ENCODE measurements around the gene ULK2.
A peak's percentile ranks its signal among the peaks of the same experiment; 100 is the strongest.

ULK2 gene

GRCh38 chr17:19730843-19731242, 136.9 kb downstream of the ULK2 start (continued):
- no peak for TF ChIP-seq TSHZ2 (CRISPR knock-in tag; IDR thresholded peaks at IDR 0.05)
- TF ChIP-seq CSDC2 (CRISPR knock-in tag; IDR thresholded peaks at IDR 0.05): no peak

GRCh38 chr17:19729900-19730299, 137.8 kb downstream of the ULK2 start:
- ATAC-seq: no peak
- no peak for TF ChIP-seq ZFP3 (CRISPR knock-in tag; IDR thresholded peaks at IDR 0.05)
- no peak for TF ChIP-seq SNAI2 (CRISPR knock-in tag; IDR thresholded peaks at IDR 0.05)
- no peak for TF ChIP-seq CREB5 (CRISPR knock-in tag; IDR thresholded peaks at IDR 0.05; ENCODE audit: low read depth)
- no peak for TF ChIP-seq POU6F1 (CRISPR knock-in tag; IDR thresholded peaks at IDR 0.05; ENCODE audit: borderline replicate concordance, low read depth)
- TF ChIP-seq BACH2 (CRISPR knock-in tag; IDR thresholded peaks at IDR 0.05; ENCODE audit: borderline replicate concordance): no peak
- no peak for TF ChIP-seq PATZ1 (CRISPR knock-in tag; IDR thresholded peaks at IDR 0.05; ENCODE audit: borderline replicate concordance)
- no peak for TF ChIP-seq OSR1 (CRISPR knock-in tag; IDR thresholded peaks at IDR 0.05)
- TF ChIP-seq ZNF70 (CRISPR knock-in tag; IDR thresholded peaks at IDR 0.05): no peak
- no peak for TF ChIP-seq ARNTL (CRISPR knock-in tag; IDR thresholded peaks at IDR 0.05; ENCODE audit: borderline replicate concordance, low read depth)
- no peak for TF ChIP-seq PPARA (CRISPR knock-in tag; IDR thresholded peaks at IDR 0.05; ENCODE audit: borderline replicate concordance)
- no peak for TF ChIP-seq ZFP30 (CRISPR knock-in tag; IDR thresholded peaks at IDR 0.05)
- no peak for TF ChIP-seq TOX (CRISPR knock-in tag; IDR thresholded peaks at IDR 0.05; ENCODE audit: borderline replicate concordance)

- peak; percentile 70 for ATAC-seq
- TF ChIP-seq ZFP30 (CRISPR knock-in tag; IDR thresholded peaks at IDR 0.05) (no peak), TCF4 (CRISPR knock-in tag; IDR thresholded peaks at IDR 0.05; ENCODE audit: borderline replicate concordance) (peak; percentile 23; the same call in 1 of the 2 replicates)
These were observed 139.6 kb downstream of the ULK2 start for GRCh38 chr17:19728084-19728495.

GRCh38 chr17:19727501-19728078, 140.1 kb downstream of the ULK2 start:
- peak; percentile 42 for ATAC-seq
- TF ChIP-seq ISL1 (CRISPR knock-in tag; IDR thresholded peaks at IDR 0.05) (no peak), RARB (CRISPR knock-in tag; IDR thresholded peaks at IDR 0.05) (no peak), TCF4 (CRISPR knock-in tag; IDR thresholded peaks at IDR 0.05; ENCODE audit: borderline replicate concordance) (no peak), POU6F1 (CRISPR knock-in tag; IDR thresholded peaks at IDR 0.05; ENCODE audit: borderline replicate concordance, low read depth) (no peak), ZC3H10 (CRISPR knock-in tag; IDR thresholded peaks at IDR 0.05) (no peak), SNAI2 (CRISPR knock-in tag; IDR thresholded peaks at IDR 0.05) (no peak), ZNF565 (CRISPR knock-in tag; conservative IDR thresholded peaks at IDR 0.05; ENCODE audit: low read depth) (no peak), PPARA (CRISPR knock-in tag; IDR thresholded peaks at IDR 0.05; ENCODE audit: borderline replicate concordance) (no peak), ZFP30 (CRISPR knock-in tag; IDR thresholded peaks at IDR 0.05) (no peak), ZFP3 (CRISPR knock-in tag; IDR thresholded peaks at IDR 0.05) (no peak)

Data from SK-N-SH treated with all-trans-retinoic acid at 6 μM for 48 hours (cell line).